ENCODE results near the gene SFT2D3.
"Not testable (repeated sequence)": the region's sequence is repeated elsewhere in the genome, so short reads cannot be mapped to it uniquely, and the experiment has no call there.

SFT2D3 gene

GRCh38 chr2:127712999-127713398 lies 11.7 kb downstream of the SFT2D3 start:
- DNase-seq, result no peak

GRCh38 chr2:127713562-127713961 lies 12.3 kb downstream of the SFT2D3 start:
- DNase-seq, result no peak

- no peak for DNase-seq
Measured at GRCh38 chr2:127715778-127716449, 14.6 kb downstream of the SFT2D3 start.

GRCh38 chr2:127718271-127718670 lies 17.0 kb downstream of the SFT2D3 start:
- no peak for DNase-seq

DNA sequence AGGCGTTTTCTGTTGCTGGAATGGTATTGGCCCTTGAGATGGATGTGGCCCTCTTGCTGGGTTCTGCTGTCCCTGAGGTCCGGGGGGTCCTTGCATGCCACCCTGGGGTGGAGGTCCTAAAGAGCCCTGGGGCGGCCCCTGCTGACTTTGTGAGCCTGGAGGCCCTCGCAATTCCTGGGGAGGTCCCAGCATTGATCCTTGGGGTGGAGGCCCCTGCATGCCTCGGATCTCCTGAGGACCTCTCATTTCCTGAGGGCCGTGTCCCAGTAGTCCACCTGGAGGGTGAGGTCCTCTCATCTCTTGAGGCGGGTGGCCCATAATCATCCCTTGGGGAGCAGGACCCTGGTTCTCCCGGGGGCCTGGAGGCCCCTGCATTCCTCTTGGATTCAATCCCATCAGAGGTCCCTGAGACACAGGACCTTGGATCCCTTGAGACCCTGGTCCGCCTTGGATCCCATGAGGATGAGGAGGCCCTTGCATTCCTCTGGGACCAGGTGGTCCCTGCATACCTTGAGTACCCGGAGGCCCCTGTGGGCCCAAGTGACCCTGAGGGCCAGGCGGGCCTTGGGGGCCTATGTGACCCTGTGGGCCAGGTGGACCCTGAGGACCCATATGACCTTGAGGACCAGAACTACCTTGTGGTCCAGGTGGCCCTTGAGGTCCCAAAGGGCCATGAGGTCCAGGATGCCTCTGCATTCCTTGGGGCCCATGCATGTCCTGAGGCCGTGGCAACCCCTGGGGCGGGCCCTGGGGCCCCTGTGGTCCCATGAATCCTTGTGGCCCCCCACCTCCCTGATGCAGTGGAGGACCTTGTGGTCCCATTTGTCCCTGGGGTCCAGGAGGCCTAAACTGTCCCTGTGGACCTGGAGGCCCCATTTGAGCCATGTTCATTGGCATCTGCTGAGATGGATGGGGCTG lies 18.3 kb downstream of the SFT2D3 start:
- DNase-seq, result no peak

GRCh38 chr2:127721311-127721977 lies 20.1 kb downstream of the SFT2D3 start:
- no peak for DNase-seq

- no peak for DNase-seq
Measured at GRCh38 chr2:127721978-127722355, 20.7 kb downstream of the SFT2D3 start.

- DNase-seq, result no peak
Measured at GRCh38 chr2:127722807-127723206, 21.5 kb downstream of the SFT2D3 start.

DNA sequence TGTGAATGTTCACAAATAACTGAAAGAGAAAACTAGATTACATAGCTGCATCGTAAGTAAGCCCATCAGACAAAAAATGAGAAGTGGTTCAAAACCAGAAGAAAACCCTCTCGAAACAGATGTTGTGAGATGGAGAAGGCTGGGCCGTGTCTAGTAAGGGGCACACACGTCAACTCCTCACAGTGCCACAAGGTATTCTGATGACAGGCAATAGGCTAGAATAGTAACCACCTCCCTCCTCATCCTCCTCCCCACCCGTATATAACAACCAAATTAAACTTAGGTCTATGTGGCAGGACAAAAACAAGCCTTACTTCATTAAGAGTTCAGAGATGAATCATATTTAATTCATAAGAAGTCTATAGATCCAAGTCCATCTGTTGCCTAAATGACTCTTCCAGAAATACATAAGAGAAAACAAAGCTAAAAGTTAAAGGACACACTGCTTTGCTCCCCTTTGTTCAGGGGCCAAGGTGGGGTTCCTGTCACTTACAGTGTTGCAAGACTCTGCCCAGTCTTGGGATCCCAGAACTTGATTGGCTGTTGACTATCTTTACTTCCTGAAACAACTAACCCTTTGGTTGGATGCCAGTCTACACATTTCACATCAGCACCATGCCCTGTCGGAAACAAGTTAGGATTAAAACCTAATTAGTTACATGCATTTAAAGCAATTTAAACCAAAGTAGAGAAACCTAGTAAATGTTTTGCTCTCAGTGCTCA lies 25.0 kb downstream of the SFT2D3 start:
- DNase-seq, result no peak

- no peak for DNase-seq
Measured at GRCh38 chr2:127733113-127733815, 32.0 kb downstream of the SFT2D3 start.

GRCh38 chr2:127733816-127734537 lies 32.7 kb downstream of the SFT2D3 start:
- DNase-seq, result no peak

DNA sequence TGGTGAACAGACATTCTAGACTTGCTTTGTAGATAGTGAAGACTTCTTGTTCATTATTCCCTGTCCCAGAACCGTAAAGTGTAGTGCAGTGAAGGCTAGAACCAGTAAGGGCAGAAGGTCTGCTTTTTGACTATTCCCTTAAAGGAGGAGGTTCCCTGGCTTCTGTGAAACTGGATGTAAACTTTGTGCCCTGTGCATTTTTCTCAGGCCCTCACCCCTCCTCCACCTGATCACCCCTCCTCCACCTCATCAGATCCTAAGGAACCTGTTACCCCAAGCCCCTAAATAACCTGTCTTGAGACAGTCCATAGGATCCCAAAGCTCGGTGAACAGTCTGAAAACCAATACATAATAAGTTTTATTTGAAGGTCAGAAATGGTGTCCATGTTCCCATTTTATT lies 33.7 kb downstream of the SFT2D3 start:
- no peak for DNase-seq

GRCh38 chr2:127735537-127736399 lies 34.5 kb downstream of the SFT2D3 start:
- no peak for DNase-seq

GRCh38 chr2:127737892-127738291 lies 36.6 kb downstream of the SFT2D3 start:
- DNase-seq, result no peak

- DNase-seq, result no peak
Measured at GRCh38 chr2:127739800-127740199, 38.5 kb downstream of the SFT2D3 start.

DNA sequence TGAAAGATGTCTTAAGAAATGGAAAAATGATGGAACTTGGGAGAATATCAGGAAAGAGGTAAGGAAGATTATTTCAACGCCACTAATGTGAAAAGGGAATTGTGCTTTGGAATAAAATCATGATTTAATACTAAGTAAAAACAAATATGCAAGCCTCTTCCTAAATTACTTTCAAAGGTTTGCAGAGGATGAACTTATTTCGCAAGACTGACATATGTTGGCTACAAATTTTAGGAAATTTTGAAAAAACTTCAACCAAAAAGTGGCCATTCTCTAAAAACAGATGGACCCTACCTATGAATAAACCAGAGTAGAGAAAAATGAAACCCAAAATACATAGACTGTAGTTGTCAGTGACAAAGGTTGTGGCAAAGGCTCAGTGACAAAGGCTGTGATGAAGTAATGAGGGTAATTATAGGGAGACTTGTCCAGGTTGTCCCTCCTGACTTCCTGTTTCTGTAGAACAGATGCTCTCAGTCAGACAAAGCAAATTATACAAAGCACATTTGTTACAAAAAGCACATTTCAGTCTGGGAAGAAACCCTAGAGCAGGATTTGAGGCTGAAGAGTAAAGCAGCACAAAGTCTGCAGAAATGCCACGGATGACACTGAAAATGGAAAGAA lies 39.5 kb downstream of the SFT2D3 start:
- no peak for DNase-seq

DNA sequence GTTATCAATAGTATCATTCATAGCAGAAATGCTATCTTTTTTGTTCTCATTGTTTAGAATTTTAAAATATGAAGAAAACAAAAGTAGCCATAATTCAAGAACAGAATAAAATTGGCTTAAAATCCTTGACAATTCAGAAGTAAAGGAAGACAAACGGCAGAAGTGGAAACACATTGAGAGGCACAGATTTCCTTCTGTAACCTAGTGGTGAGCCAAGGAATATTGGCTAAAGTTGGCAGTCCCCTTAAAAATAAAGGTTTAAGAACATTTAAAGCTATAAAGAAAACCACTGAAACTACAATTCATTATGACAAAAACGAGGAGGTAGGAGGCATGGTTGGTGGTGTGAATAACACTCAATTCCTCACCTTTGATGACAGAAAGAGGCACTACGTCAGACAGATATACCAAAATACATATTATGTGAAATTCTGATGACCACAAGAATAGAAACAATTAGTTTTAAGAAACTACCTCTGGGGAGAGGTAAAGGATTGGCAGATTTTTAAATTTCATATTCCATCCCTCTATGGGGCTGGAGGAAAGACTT lies 42.3 kb downstream of the SFT2D3 start:
- no peak for DNase-seq

- no peak for DNase-seq
Measured at GRCh38 chr2:127747621-127748020, 46.3 kb downstream of the SFT2D3 start.

DNA sequence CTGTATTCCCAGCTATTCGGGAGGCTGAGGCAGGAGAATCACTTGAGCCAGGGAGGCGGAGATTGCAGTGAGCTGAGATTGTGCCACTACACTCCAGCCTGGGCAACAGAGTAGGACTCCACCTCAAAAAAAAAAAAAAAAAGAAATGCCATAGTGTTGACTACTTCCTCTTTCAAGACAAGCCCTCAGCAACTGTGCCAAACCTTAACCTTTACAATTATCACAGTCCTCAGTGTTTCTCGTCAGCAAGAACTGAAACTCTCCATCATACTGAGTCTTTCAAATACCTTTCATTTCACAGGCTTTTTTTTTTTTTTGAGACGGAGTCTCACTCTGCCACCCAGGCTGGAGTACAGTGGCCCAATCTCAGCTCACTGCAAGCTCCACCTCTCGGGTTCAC lies 48.2 kb downstream of the SFT2D3 start:
- not testable (repeated sequence) for DNase-seq

GRCh38 chr2:127753374-127753773 lies 52.1 kb downstream of the SFT2D3 start:
- no peak for DNase-seq
